GM12878 (cell line): ENCODE results near the gene STAT4. TPM values are rescaled to one million over a fixed set of nuclear protein-coding genes. Genes with fewer than 3 reads are reported as not detected.
A peak's percentile ranks its signal among the peaks of the same experiment; 100 is the strongest.

Experiments used
- ATAC-seq: fragments of 200-7000 bp; cut with Tn5 transposase; 3 replicates; pipeline ENCODE4 v1.9.1; 2020; ENCODE audit warnings: mild to moderate bottlenecking, moderate library complexity
- BruUV-seq: library from RNA; stranded (reverse); fragments of 400-500 nt; replicated peaks from 2 replicates; lab custom pipeline; 2021; lab: Mats Ljungman, UMichigan
- CTCF ChIA-PET: fragments of 300-600 bp; sonication (Branson Sonifier 250); formaldehyde crosslinking; extraction: SDS; loops from one replicate; lab custom pipeline; 2021; ENCODE audit warnings: inconsistent platforms; lab: Yijun Ruan, JAX
- POLR2A ChIA-PET: fragments of 350-600 bp; formaldehyde crosslinking; extraction: SDS; loops from one replicate; lab custom pipeline; 2021; ENCODE audit warnings: inconsistent platforms; lab: Charles Lee
- RAD21 ChIA-PET: fragments of 300-600 bp; sonication (Branson Sonifier 250); formaldehyde crosslinking; loops from one replicate; lab custom pipeline; 2023; ENCODE audit warnings: antibody characterized with exemption; ENCODE audit not compliant: unreplicated experiment; lab: Charles Lee
- SMC1A ChIA-PET: fragments of 300-600 bp; sonication (Branson Sonifier 250); formaldehyde crosslinking; loops from one replicate; lab custom pipeline; 2023; ENCODE audit not compliant: unreplicated experiment, uncharacterized antibody; lab: Charles Lee
- DNase-seq: peaks from one replicate; pipeline ENCODE4 v3.0.0-alpha.2; 2011; ENCODE audit warnings: low read depth, low spot score
- FAIRE-seq: peaks from 3 replicates; lab custom pipeline; 2011; peaks lifted over from hg19 to GRCh38; lab: Jason Lieb, UNC
- H2AFZ ChIP-seq: 2 replicates; pipeline ENCODE4 v1.6.0; 2011; ENCODE audit warnings: low read depth, low read length, control low read depth; ENCODE audit not compliant: control insufficient read depth
- H3K27ac ChIP-seq: 2 replicates; pipeline ENCODE4 v1.5.1; 2011; ENCODE audit warnings: control low read depth; ENCODE audit not compliant: control insufficient read depth, insufficient read depth
- H3K27me3 ChIP-seq, 2 experiments: replicated peaks in 1 of 2; 2 replicates each; pipeline versions ENCODE4 v1.6.0 to v1.6.1; 2011; ENCODE audit warnings: low read length in 1 of 2; ENCODE audit not compliant: control insufficient read depth in 2 of 2, insufficient read depth in 2 of 2
- H3K36me3 ChIP-seq, 2 experiments: 2 replicates each; pipeline ENCODE4 v1.5.1; 2011; ENCODE audit warnings: low read length in 1 of 2; ENCODE audit not compliant: control insufficient read depth in 2 of 2, insufficient read depth in 2 of 2
- H3K4me1 ChIP-seq: 2 replicates; pipeline ENCODE4 v1.6.1; 2011; ENCODE audit warnings: mild to moderate bottlenecking, low read length, moderate library complexity, mixed read lengths; ENCODE audit not compliant: control insufficient read depth, insufficient read depth
- H3K4me2 ChIP-seq: 2 replicates; pipeline ENCODE4 v1.6.0; 2011; ENCODE audit warnings: control low read depth; ENCODE audit not compliant: control insufficient read depth, insufficient read depth
- H3K4me3 ChIP-seq: fragments of 200-600 bp; sonication (generic); 2 replicates; pipeline ENCODE4 v1.5.1; 2016
- H3K79me2 ChIP-seq: 2 replicates; pipeline ENCODE4 v1.6.0; 2011; ENCODE audit warnings: low read length; ENCODE audit not compliant: control insufficient read depth, insufficient read depth
- H3K9ac ChIP-seq: 2 replicates; pipeline ENCODE4 v1.8.0; 2011; ENCODE audit warnings: low read length, control low read depth, mixed read lengths; ENCODE audit not compliant: control insufficient read depth, insufficient read depth
- H3K9me3 ChIP-seq: replicated peaks from 3 replicates; pipeline ENCODE4 v1.5.1; 2011; ENCODE audit warnings: mild to moderate bottlenecking, low read length; ENCODE audit not compliant: control insufficient read depth, insufficient read depth
- H4K20me1 ChIP-seq: 2 replicates; pipeline ENCODE4 v1.6.0; 2011; ENCODE audit not compliant: control insufficient read depth, insufficient read depth
- POLR2AphosphoS5 ChIP-seq: IDR thresholded peaks from 2 replicates; pipeline ENCODE4 v1.6.1; 2011; ENCODE audit warnings: mild to moderate bottlenecking, low read length, inconsistent platforms
- POU2F2 ChIP-seq: IDR thresholded peaks from 3 replicates; pipeline ENCODE4 v1.6.1; 2011; ENCODE audit warnings: low read depth, mild to moderate bottlenecking, low read length, borderline replicate concordance
- RB1 ChIP-seq: fragments of 450-650 bp; formaldehyde crosslinking; IDR thresholded peaks from 2 replicates; pipeline ENCODE4 v1.6.1; 2017; ENCODE audit warnings: mild to moderate bottlenecking, borderline replicate concordance
- ZNF274 ChIP-seq: IDR thresholded peaks from one replicate; pipeline ENCODE4 v1.8.0; 2011; ENCODE audit not compliant: insufficient read length, insufficient read depth
- WGBS: methylation state at CpG from one replicate; pipeline ENCODE4 v1.1.6; 2016; ENCODE audit warnings: low lambda C conversion rate; ENCODE audit not compliant: insufficient replicate concordance, insufficient coverage; ENCODE audit errors: missing lambda C conversion rate; 5-methylcytosine and 5-hydroxymethylcytosine counted together
- in situ Hi-C: fragments of 300-500 bp; cut with MboI; formaldehyde crosslinking; loops from 9 replicates; pipeline ENCODE4 v1.14.3; 2018; ENCODE audit warnings: mixed read lengths
- intact Hi-C: fragments of 100-400 bp; cut with micrococcal nuclease; formaldehyde crosslinking; loops from one replicate; pipeline ENCODE4 v1.14.2; 2022; ENCODE audit not compliant: unreplicated experiment
- polyA plus RNA-seq, 11 experiments: library from polyadenylated mRNA; depleted of rRNA in 4 of 11; unstranded in 6 of 11; stranded (reverse) in 5 of 11; fragments of >200 nt; fragmentation: Nextera tagmentation in 4 of 11; fragmentation: Illumina TruSeq in 1 of 11; extraction: Ambion mirVana in 4 of 11; extraction: Trizol in 1 of 11; gene quantifications; 1 replicate in 1 of 11; 2 replicates in 10 of 11; pipeline versions ENCODE4 v1.2.1 to v1.2.3, GENCODE V29; 2011 to 2016; ENCODE audit warnings: inconsistent platforms in 2 of 11, missing spikeins in 2 of 11, low read depth in 1 of 11
- total RNA-seq, 4 experiments: library from RNA; depleted of rRNA in 3 of 4; stranded (reverse); fragments of >200 nt in 3 of 4; fragmentation: Illumina TruSeq in 1 of 4; extraction: Trizol in 1 of 4; gene quantifications; 2 replicates each; pipeline versions ENCODE4 v1.2.1 to v1.2.3, GENCODE V29; 2013 to 2021
- TF ChIP-seq, protein P1 (sequence below): fragments of 450-650 bp; IDR thresholded peaks from 2 replicates; pipeline ENCODE4 v1.6.1; 2017; ENCODE audit warnings: mild to moderate bottlenecking
- TF ChIP-seq, protein P2 (sequence below): fragments of 150-350 bp; IDR thresholded peaks from 2 replicates; pipeline ENCODE4 v1.6.1; 2014; ENCODE audit warnings: mild to moderate bottlenecking, low read depth, low read length

STAT4 gene
- total and polyA plus RNA-seq, 10 of the 15 experiments (the other 5 are each of a cell fraction or from before 2014, with no cell fraction given), result 3.1 to 9.3 (median 7.1) TPM

DNA sequence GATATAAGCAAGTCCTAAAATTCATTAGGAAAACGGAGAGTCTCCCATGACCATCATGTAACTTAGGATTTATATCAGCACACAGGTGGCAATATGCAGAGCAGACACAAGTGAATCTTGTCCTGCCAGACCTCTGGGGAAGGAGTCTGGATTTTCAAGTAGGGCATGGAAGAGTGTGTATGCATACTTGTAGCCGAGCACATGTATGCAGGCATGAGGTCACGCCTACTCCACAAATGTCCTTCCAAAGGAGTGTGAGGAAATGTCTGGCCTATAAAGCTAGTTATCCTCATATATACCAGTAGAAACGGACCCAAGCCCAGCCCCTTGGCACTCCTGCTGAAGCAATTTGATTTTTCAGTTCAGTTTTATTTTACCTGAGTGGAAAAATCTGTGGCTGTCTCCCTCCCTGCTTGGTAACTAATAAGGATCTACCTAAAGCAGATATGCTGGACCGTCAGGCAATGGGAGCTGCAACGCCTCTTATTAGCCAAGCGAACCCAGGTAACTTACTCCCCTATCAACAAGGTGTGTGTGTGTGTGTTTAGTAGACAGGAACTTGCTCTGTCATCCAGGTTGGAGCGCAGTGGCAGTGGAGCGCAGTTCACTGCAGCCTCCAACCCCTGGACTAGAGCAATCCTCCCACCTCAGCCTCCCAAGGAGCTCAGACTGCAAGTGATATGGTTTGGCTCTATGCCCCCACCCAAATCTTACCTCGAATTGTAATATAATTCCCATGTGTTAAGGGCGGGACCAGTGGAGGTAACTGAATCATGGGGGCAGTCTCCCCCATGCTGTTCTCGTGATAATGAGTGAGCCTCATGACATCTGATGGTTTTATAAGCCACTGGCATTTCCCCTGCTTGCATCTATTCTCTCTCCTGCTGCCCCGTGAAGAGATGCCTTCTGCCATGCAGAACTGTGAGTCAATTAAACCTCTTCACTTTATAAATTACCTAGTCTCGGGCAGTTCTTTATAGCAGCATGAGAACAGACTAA is 139.6 kb downstream of the STAT4 start (continued):
- peak; percentile 98 for TF ChIP-seq POLR2AphosphoS5

DNA sequence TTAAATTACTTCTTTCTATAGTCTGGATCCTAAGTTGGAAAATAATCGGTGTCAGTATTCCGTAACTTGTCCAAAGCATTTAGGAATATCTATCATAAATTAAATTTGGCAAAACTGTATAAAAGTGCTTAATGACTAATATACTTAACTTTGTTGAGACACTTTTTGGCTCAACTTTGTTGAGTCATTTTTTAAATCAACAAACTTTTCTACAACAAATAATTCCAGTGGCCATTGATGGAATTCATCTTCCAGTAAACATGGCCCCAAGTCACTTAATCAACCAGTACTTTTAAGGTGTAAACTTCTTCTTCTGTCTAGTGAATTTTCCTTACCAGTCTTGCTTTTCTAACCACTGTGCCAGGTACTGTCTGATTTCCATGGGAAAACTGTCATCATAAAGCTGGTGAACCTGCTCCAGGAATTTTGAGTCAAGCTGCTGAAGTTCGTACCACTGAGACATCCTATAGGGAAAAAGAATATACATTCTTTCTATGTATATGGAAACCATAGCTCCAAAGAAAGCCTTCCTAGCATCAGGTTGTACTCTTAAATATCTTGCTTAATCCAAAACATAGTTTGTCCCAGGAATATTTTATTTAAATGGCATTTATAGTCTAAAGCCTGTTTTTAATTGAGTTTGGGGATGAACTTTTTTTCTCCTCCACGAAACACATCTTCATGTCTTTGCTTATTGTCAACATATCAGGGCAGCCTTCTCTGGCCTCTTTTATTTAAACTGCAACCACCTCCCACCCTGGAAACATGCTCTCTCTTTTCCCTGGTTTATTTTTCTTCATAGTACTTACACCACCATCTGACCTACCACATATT is 141.0 kb downstream of the STAT4 start:
- intact Hi-C loops, result loop anchor here (5.0 kb wide), 1 partner anchor 127 kb away; the partner anchor contains the start of gene GLS
- 93% methylated on average over 4 of the region's 4 CpGs for WGBS
- H3K79me2 ChIP-seq, result peaks cover 92% of the 10 kb centered on the region
- ChIA-PET CTCF (interaction anchor here (0.9 to 2.1 kb wide), 3 partner anchors 9 to 40 kb away, joined by 3 to 6 read pairs (median 4); no protein-coding TSS in a partner anchor), POLR2A (interaction anchor here (0.6 to 5.7 kb wide), 3 partner anchors 10 to 159 kb away, joined by 3 to 75 read pairs (median 3); no protein-coding TSS in a partner anchor), SMC1A (interaction anchor here (1.5 to 3.8 kb wide), 3 partner anchors 11 to 20 kb away, joined by 4 to 17 read pairs (median 16); no protein-coding TSS in a partner anchor), RAD21 (interaction anchor here (1.0 to 1.1 kb wide), 2 partner anchors 10 to 15 kb away, joined by 3 read pairs; no protein-coding TSS in a partner anchor)
- H3K9ac ChIP-seq, result no peak overlapping the region
- H3K4me2 ChIP-seq, result peak overlapping the region; percentile 64
- FAIRE-seq (no peak), DNase-seq (no peak), ATAC-seq (no peak)
- in situ Hi-C loops, result no loop called here
- H3K4me3 ChIP-seq, result peak overlapping the region; percentile 39
- no peak overlapping the region for H2AFZ ChIP-seq
- peaks cover 13 to 56% of the 10 kb centered on the region in 2 experiments for H3K36me3 ChIP-seq
- H3K27ac ChIP-seq, result no peak overlapping the region
- H3K9me3 ChIP-seq, result peaks cover 12% of the 10 kb centered on the region; the same call in 2 of the 3 replicates
- no peaks in the 10 kb centered on the region for H3K27me3 ChIP-seq
- peaks cover 13% of the 10 kb centered on the region for H4K20me1 ChIP-seq
- TF ChIP-seq ZNF274 (no peak), RB1 (no peak), POU2F2 (peak; percentile 17; the same call in 1 of the 3 replicates), POLR2AphosphoS5 (peak; percentile 85)
- TF ChIP-seq, protein P1, sequence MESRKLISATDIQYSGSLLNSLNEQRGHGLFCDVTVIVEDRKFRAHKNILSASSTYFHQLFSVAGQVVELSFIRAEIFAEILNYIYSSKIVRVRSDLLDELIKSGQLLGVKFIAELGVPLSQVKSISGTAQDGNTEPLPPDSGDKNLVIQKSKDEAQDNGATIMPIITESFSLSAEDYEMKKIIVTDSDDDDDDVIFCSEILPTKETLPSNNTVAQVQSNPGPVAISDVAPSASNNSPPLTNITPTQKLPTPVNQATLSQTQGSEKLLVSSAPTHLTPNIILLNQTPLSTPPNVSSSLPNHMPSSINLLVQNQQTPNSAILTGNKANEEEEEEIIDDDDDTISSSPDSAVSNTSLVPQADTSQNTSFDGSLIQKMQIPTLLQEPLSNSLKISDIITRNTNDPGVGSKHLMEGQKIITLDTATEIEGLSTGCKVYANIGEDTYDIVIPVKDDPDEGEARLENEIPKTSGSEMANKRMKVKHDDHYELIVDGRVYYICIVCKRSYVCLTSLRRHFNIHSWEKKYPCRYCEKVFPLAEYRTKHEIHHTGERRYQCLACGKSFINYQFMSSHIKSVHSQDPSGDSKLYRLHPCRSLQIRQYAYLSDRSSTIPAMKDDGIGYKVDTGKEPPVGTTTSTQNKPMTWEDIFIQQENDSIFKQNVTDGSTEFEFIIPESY, result no peak
- TF ChIP-seq, protein P2, sequence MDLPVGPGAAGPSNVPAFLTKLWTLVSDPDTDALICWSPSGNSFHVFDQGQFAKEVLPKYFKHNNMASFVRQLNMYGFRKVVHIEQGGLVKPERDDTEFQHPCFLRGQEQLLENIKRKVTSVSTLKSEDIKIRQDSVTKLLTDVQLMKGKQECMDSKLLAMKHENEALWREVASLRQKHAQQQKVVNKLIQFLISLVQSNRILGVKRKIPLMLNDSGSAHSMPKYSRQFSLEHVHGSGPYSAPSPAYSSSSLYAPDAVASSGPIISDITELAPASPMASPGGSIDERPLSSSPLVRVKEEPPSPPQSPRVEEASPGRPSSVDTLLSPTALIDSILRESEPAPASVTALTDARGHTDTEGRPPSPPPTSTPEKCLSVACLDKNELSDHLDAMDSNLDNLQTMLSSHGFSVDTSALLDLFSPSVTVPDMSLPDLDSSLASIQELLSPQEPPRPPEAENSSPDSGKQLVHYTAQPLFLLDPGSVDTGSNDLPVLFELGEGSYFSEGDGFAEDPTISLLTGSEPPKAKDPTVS, result no peak
- BruUV-seq, result no TSS peak
- peaks cover 9% of the 10 kb centered on the region for H3K4me1 ChIP-seq
